ENCODE measurements around the gene CLSTN3. TPM values are rescaled to one million over a fixed set of nuclear protein-coding genes. Genes with fewer than 3 reads are reported as not detected.

The CLSTN3 gene
- total RNA-seq, 2 donors from 2014 or later: 6.1 to 8.3 TPM

DNA sequence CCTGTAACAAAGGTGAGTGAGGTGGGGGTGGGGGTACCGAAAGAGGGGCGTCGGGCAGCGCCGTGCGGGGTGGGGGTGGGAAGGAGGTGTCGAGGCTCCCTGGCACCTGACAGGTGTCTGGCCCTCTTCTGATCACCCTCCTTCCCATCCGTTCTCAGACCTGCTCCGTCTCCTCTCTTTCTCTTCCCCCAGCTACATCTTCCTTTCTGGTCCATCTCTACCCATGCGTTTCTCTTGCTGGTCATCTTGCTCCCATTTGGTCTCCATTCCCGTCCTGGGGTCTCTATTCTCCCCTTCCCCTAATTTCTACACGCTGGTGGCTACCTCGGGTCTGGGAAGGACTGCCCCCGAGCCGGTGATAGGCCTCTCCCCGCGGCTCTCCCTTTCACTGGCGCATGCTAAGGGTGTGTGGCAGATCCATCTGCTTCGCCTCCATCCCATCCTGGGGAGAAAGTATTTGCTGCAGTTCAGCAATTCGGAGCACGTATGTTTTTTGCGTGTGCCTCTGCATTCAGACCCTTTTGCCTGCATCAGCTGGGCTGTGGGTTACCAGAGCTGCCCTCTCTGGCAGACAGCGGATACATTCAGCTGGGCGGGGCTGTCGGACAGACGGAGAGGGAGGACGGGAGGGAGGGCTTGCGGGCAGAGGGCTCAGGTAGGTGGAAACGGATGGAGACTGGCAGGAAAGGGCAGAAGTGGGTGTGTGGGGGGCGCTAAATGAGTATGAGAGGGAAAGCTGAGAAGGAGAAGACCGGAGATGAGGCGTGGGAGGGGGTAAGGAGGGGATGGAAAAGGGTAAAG lies 730 bp downstream of the CLSTN3 start:
- TF ChIP-seq, protein P1, sequence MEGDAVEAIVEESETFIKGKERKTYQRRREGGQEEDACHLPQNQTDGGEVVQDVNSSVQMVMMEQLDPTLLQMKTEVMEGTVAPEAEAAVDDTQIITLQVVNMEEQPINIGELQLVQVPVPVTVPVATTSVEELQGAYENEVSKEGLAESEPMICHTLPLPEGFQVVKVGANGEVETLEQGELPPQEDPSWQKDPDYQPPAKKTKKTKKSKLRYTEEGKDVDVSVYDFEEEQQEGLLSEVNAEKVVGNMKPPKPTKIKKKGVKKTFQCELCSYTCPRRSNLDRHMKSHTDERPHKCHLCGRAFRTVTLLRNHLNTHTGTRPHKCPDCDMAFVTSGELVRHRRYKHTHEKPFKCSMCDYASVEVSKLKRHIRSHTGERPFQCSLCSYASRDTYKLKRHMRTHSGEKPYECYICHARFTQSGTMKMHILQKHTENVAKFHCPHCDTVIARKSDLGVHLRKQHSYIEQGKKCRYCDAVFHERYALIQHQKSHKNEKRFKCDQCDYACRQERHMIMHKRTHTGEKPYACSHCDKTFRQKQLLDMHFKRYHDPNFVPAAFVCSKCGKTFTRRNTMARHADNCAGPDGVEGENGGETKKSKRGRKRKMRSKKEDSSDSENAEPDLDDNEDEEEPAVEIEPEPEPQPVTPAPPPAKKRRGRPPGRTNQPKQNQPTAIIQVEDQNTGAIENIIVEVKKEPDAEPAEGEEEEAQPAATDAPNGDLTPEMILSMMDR (IDR thresholded peaks at IDR 0.05): no peak
- H3K27me3 ChIP-seq: no peaks in the 10 kb centered on the region
- peak overlapping the region; percentile 43 to 78 for H3K27ac ChIP-seq
- no peaks in the 10 kb centered on the region for H3K9me3 ChIP-seq
- H3K4me1 ChIP-seq: peaks cover 0 to 32% of the 10 kb centered on the region in 2 donors
- peak overlapping the region; percentile 60 to 70 for H3K4me3 ChIP-seq
- H3K36me3 ChIP-seq: no peaks in the 10 kb centered on the region
- no peak for DNase-seq (ENCODE audit: low spot score)

DNA sequence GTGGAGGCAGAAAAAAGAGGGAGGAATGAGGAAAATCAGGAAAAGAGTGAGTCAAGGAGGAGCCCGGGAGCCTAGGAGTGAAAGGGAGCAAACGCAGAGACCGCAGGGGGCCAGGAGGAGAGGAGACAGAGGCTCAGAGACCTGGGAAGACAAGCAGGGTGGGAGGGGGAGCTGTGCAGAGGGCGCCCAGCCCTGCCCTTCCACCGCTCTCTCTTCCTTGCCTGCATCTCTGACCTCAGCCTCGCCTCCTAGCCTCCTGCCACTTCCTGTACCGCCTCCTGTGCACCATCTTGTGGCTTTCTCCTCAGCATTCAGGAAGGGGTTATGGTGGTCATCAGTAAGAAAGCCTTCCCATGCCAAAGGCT lies 1.3 kb downstream of the CLSTN3 start:
- TF ChIP-seq, protein P1 (IDR thresholded peaks at IDR 0.05): no peak
- Histone ChIP-seq H3K36me3 (no peaks in the 10 kb centered on the region), H3K27ac (no peak overlapping the region), H3K4me3 (no peak overlapping the region), H3K27me3 (no peaks in the 10 kb centered on the region), H3K4me1 (peaks cover 0 to 32% of the 10 kb centered on the region in 2 donors), H3K9me3 (no peaks in the 10 kb centered on the region)
- DNase-seq (ENCODE audit: low spot score): no peak

DNA sequence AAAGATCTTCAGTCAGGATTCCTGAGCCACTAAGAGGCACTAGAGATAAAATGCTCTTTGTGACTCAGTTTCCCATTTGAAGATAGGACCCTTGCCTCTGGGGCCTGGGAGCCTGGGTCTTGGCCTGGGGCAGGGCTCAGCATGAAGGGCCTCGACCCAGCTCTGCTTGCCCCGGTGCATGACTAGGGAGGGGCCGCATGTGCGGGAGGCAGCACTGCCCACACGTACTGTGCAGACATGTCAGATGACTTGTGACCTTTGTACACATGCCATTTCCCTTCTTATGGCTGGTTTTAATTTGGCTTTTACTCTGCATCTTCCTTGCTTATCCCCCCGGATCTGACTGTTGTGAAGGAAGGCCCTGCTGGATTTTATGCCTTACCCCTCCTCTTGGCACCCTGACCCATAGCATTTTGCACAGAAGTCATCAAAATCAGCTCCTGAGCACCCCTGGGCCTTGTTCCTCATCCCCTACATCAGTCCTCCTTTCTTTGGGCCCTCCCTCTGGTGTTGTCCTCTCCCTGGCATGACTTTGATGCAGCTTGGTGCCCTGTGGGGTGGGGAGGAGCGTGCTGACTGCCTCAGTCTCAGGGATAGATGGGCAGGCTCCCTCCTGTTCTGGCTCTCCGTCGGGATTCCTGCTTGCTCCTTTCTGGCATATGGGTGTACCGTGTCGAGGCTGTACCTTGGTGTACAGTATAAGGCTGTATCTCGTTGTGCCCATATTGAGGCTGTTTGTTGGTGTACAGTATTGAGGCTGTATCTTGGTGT lies 4.4 kb downstream of the CLSTN3 start:
- no peak for DNase-seq (ENCODE audit: low spot score)
- Histone ChIP-seq H3K36me3 (no peaks in the 10 kb centered on the region), H3K27ac (no peak overlapping the region), H3K4me3 (no peak overlapping the region), H3K9me3 (no peaks in the 10 kb centered on the region), H3K27me3 (no peaks in the 10 kb centered on the region), H3K4me1 (peaks cover 0 to 18% of the 10 kb centered on the region in 2 donors)
- TF ChIP-seq, protein P1 (IDR thresholded peaks at IDR 0.05): no peak

GRCh38 chr12:7136071-7136470 lies 5.9 kb downstream of the CLSTN3 start:
- no peak for DNase-seq (ENCODE audit: low spot score)
- Histone ChIP-seq H3K4me3 (no peak overlapping the region), H3K27me3 (no peaks in the 10 kb centered on the region), H3K27ac (no peak overlapping the region), H3K36me3 (no peaks in the 10 kb centered on the region), H3K4me1 (peaks cover 0 to 3% of the 10 kb centered on the region in 2 donors), H3K9me3 (no peaks in the 10 kb centered on the region)
- TF ChIP-seq, protein P1 (IDR thresholded peaks at IDR 0.05): no peak

DNA sequence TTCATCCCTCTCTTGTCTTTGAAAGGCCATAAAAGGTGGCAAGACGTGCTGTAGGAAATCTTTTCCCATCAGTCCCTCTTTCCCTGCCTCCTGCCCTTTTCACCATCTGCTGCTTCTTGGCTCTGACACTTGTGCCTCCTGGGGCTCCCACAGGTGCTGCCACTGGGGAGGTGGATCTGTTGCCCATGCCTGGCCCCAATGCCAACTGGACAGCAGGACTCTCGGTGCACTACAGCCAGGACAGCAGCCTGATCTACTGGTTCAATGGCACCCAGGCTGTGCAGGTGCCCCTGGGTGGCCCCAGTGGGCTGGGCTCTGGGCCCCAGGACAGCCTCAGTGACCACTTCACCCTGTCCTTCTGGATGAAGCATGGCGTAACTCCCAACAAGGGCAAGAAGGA lies 6.5 kb downstream of the CLSTN3 start:
- no peak overlapping the region for H3K27ac ChIP-seq
- H3K27me3 ChIP-seq: no peaks in the 10 kb centered on the region
- no peaks in the 10 kb centered on the region for H3K9me3 ChIP-seq
- TF ChIP-seq, protein P1 (IDR thresholded peaks at IDR 0.05): no peak
- no peak for DNase-seq (ENCODE audit: low spot score)
- H3K36me3 ChIP-seq: no peaks in the 10 kb centered on the region
- no peak overlapping the region for H3K4me3 ChIP-seq
- H3K4me1 ChIP-seq: no peaks in the 10 kb centered on the region
